NCI-H2029 treated with DMSO at 0.1 percent for 48 hours (cell line): ENCODE results near the gene DPYD.

Experiments used
- DNase-seq: peaks from one replicate; lab custom pipeline; 2025; lab: John Stamatoyannopoulos, UW

Gene DPYD

GRCh38 chr1:97783751-97784150, 137.1 kb downstream of the DPYD start:
- DNase-seq, result no peak

DNA sequence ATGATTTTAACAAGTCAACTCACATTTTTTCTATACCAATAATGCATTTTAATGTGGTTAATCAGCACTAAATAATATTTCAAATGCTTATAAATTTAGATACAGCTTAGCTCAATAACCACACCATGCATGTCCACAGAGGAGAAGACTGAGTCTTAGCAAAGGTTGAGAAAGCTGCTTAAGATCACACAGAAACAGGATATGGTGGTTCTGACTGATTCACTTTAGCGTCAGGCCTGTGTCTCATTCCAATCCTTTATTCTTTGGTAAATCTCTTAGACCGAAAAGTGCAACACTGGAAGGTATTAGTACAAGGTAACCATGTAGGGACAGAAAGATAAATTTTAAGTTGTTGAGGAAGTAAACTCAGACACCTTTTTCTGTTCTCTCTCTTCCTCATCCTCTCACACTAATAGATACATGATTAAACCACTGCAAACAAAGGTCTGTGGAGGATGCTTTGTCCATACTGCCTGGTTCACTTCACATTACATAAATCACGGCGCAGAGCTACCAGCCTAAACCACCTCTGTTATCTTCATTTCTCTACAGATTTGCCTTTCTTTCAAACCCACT, 139.0 kb downstream of the DPYD start:
- DNase-seq, result no peak

DNA sequence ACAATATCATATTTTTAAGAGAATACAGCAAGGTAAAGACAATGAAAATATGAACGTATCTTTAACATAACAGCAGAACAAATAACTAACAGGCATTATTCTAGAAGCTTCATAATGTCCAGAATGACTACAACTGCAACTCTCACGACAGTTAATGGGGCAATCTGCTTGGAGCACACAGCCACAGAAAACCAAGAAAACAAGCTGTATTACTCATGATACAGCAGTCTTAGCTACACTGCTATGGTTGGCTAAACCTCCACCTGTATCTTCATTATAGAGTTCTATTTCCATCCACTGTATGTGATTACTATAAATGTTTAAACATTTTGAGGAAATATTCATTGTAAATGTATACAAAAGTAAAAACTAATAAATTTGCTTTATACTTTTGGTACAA, 139.9 kb downstream of the DPYD start:
- DNase-seq, result no peak

DNA sequence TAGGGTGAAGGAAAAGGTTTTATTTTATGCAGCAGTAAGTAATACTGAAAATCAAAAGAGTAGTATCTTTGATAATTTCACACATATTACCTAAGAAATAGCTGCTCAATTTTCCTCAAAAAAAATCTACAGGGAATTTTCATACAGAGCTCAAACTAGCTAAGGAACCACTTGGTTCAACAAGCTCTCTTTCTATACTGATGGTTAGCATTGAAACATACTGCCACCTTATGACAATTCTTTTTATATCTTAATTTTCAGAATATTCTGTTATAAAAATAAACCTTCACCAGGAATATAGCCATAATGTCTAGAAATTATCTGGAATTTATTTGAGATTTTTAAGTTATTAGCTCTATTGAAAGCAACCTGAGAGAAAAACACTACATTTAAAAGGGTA, 142.1 kb downstream of the DPYD start:
- no peak for DNase-seq

DNA sequence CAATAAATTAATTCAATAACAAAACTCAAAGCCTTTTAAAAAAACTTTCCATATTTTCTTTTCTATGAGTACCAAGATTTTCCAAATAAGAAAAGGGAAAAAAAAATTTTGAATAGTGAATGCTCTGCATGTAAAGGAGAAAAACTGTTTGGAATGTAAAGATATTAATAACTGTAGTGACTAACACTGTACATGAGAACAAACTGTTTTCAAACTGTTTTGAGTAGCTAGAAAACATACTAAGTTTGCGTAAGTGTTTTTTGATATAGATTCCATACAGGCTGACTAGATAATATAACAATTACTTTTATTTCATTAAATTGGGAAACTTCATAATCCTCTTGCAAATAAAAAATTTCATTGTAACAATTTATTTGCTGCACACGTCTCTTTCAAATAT, 150.5 kb downstream of the DPYD start:
- DNase-seq, result no peak

DNA sequence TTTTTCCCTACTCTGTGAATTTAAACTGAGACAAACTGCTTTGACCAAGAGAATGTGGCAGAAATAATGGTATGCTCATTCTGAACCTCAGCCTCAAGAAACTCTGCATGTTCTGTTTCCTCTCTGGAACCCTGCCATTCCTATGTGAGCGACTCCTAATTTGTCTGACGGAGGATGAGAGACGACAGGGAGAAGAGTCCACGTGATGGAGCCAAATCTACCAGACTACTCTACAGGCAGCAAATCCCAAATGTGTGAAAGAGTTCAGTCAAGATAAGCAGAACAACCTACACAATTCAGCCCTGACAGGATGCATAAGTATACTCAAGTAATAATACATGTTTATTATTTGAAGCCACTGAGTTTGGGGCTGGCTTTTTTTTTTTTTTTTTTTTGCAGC, 153.5 kb downstream of the DPYD start:
- no peak for DNase-seq

DNA sequence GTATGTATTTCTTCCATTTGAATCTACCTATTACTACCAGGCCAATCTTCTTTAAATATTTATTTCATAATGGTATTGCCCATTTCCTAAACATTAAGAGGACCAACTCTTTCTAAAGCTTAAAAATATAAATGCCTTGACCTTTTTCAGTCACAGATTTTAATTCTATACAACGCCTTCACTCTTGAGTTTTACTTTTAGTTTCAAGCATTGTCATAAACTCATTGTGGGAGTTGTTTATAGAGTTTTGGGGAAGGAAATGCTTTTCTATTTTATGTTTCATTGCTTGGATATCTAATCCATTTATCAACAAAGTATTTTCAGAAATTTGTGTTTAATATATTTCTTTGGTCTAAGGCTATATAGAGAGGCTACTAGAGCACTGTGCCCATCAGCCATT, 155.8 kb downstream of the DPYD start:
- DNase-seq, result no peak

DNA sequence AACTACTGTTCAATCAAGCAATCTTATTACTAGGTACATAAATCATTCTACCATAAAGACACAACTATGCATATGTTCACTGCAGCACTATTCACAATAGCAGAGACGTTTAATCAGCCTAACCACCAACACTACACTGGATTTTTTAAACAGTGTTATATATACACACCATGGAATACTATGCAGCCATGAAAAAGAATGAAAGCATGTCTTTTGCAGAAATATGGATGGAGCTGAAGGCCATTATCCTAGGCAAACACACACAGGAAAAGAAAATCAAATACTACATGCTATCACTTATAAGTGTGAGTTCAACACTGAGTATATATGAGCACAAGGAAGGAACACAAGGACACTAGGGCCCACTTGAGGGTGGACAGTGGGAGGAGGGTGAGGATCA, 159.2 kb downstream of the DPYD start:
- DNase-seq, result no peak

DNA sequence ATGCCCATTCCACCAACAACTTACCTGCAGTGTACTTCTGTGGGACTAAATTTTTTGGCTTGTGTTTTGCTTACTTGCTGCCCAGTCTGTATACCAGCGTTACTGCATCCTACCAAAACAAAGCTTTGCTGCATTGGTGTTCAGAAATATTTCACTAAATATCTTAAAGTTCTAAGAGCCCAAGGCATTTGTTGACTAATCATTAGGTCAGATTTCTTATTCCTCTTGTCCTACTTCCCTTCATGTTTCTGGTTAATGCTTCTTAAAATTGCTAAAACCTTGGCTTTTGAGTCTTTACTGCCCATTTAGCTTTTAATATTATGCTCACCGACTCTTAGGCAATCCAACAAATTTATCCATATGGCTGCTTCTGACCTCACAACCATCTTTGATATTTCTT, 161.8 kb downstream of the DPYD start:
- no peak for DNase-seq

GRCh38 chr1:97758541-97759057, 162.2 kb downstream of the DPYD start:
- DNase-seq, result no peak

GRCh38 chr1:97745912-97746311, 174.9 kb downstream of the DPYD start:
- no peak for DNase-seq

- DNase-seq, result no peak
These were observed 175.9 kb downstream of the DPYD start for GRCh38 chr1:97744977-97745376.

- DNase-seq, result no peak
These were observed 177.7 kb downstream of the DPYD start for GRCh38 chr1:97743129-97743528.

DNA sequence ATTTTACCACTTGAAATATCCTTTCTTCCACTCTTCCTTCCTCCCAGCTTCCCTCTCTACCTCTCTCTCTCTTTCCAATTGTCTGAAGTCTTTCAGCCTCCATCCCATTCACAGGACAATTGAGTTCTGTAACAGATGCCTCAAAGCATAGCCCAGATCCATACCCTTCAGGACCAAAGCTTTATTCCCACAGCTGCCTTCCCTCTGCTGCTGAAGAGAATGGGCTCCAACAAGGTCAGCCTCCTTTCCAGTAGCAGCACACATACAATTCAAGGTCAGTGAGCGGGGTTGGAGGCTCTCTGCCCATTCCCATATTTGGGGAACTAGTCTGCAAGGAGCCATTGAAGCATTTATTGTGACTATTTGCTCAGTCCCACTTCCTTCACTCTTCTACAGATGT, 179.9 kb downstream of the DPYD start:
- no peak for DNase-seq

- no peak for DNase-seq
These were observed 181.2 kb downstream of the DPYD start for GRCh38 chr1:97739596-97740103.

- no peak for DNase-seq
These were observed 182.6 kb downstream of the DPYD start for GRCh38 chr1:97738270-97738669.

DNA sequence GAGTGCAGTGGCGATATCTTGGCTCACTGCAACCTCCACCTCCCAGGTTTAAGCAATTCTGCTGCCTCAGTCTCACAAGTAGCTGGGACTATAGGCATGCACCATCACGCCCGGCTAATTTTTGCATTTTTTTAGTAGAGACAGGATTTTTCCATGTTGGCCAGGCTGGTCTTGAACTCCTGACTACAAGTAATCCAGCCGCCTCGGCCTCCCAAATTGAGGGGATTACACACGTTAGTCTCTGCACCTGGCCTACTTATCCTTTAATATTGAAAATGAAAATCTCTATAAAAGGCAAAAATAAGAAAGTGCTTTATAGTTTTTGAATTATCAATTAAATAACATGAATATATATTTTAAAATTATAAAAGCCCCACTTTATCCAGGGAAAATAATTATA, 190.6 kb downstream of the DPYD start:
- no peak for DNase-seq

DNA sequence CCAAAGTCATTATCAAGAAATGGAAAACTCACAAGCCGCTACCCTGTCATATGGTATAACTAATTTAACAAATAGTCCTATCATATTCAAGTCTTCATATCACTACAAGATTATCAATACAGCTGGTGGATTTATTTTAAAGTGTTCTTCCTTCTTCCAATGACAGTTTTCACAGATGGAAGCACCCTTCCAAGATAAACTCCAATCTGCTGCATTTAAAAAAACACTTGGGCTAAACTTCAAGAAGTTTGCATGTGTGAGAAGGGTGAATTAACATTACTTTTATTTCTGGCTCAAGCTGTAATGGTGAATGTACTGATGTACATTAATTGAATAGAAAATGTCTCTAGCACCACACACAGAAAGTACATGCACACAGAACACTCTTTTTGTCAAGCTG, 192.4 kb downstream of the DPYD start:
- DNase-seq, result no peak

DNA sequence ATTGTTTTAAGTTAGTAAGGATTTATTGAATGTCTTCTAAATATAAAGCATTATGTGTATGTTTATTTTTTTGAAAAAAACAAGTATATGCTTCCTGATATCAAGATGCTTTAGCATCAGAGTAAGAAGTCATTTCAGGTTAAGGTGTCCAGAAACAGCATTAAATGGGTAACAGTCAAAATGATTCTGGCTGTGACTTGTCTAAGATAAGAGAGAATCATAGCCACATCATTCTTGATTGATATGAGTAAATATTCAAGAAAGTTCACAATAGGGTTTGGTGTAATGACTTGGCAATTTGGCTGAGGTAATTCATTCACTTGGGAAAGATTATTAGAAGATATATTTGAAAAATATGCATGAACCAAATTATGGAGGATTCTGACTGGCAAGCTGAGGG, 193.8 kb downstream of the DPYD start:
- DNase-seq, result no peak

DNA sequence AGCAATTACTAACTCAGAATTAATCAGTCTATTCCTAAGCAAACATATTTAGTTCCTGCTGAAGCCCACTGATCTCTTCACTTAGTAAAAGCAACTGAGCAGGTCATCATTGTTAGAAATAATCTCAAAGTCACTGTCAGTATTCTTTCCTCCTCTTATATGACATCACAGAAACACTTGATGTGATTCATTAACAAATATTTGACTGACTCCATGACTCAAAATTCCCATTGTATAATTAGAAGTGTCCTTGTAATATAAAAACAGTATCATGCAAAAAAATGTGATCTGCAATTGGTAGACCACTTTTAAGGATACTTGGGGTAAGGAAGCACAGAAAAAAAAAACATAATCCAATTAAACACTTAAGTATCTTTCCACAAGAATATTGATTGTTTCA, 194.4 kb downstream of the DPYD start:
- DNase-seq, result no peak

GRCh38 chr1:97721221-97721620, 199.6 kb downstream of the DPYD start:
- no peak for DNase-seq

DNA sequence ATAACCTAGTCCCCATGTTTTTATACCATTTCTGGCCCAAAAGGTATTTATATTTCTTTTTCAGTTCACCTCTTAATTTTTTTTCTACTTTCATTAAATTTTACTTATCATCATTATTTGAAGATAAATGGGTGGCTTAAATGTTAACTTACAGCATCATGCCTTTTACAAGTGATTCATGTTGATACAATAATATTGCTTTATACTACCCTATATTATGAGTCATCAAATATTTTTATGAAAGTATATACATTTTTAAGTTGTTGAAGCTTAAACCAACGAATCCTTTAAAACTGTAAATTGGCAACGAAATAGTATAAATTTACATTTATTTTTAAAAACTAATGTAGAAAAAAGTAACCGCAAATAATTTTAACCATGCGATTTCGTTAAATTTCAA, 207.9 kb downstream of the DPYD start:
- DNase-seq, result no peak

DNA sequence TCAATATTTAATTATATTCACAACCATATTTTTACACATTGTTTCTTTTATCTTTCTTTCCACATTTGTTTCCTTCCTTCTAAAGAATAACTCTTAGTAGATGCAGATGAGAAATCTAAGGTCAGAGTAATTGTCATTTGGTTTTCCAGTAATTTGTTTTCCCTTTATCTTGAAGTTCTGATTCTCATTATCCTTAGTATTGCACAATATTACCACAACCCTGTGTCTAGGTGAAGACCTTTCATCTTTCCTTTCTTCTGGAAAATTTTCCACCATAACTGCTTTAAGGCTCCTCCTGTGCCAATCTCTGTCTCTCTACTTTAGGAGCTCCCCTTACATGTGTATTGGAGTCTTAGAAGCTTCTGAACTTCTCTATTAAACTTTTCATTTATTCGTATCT, 209.0 kb downstream of the DPYD start:
- DNase-seq, result no peak

GRCh38 chr1:97693601-97694000, 227.2 kb downstream of the DPYD start:
- DNase-seq, result no peak

DNA sequence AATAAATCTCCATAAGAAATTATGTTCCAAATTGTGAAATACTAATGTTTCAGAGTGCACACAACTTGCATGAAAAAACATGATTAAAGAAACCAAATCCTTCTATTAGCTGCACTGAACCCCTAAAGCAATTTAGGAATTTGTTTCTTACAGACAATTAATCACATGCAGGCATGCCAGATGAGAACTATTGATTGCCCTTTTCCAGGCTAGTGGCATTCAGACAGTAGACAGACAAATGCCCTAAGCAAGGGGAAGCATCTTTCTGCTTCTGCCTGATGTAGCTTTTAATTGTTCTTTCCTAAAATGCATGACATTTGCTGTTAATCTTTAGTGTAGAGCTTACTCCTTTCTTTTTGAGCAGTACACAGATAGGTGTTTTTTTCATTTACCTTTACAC, 229.5 kb downstream of the DPYD start:
- no peak for DNase-seq
